Measurements from ENCODE around the gene CCDC24.

The CCDC24 gene

GRCh38 chr1:43965316-43965715 lies 26.1 kb upstream of the CCDC24 start:
- TF ChIP-seq CTCF (conservative IDR thresholded peaks at IDR 0.05) (no peak), ZFX (IDR thresholded peaks at IDR 0.05) (no peak)
- no peak overlapping the region for H3K27ac ChIP-seq

- H3K27ac ChIP-seq: no peak overlapping the region
- TF ChIP-seq ZFX (IDR thresholded peaks at IDR 0.05) (no peak), CTCF (conservative IDR thresholded peaks at IDR 0.05) (no peak)
Measured at GRCh38 chr1:43968348-43968948, 23.0 kb upstream of the CCDC24 start.

GRCh38 chr1:43969416-43969745 lies 22.0 kb upstream of the CCDC24 start:
- no peak for TF ChIP-seq CTCF (conservative IDR thresholded peaks at IDR 0.05)
- TF ChIP-seq ZFX (IDR thresholded peaks at IDR 0.05): no peak
- H3K27ac ChIP-seq: no peak overlapping the region

GRCh38 chr1:43969746-43970466 lies 21.5 kb upstream of the CCDC24 start, which contains the start of gene DPH2:
Gene DPH2 (plus strand): TSS chr1:43970010. CDS start chr1:43970176, 166 bp downstream.
- TF ChIP-seq ZFX (IDR thresholded peaks at IDR 0.05): no peak
- no peak for TF ChIP-seq CTCF (conservative IDR thresholded peaks at IDR 0.05)
- peak within 1 kb of the TSS; percentile 68 for H3K27ac ChIP-seq

- peak overlapping the region; percentile 68 for H3K27ac ChIP-seq
Measured at GRCh38 chr1:43970502-43970901, 20.9 kb upstream of the CCDC24 start.

GRCh38 chr1:43970911-43971310 lies 20.5 kb upstream of the CCDC24 start:
- no peak for TF ChIP-seq CTCF (conservative IDR thresholded peaks at IDR 0.05)
- TF ChIP-seq ZFX (IDR thresholded peaks at IDR 0.05): no peak
- H3K27ac ChIP-seq: no peak overlapping the region

More at GRCh38 chr1:43970502-43970901, 20.9 kb upstream of the CCDC24 start:
- no peak for TF ChIP-seq CTCF (conservative IDR thresholded peaks at IDR 0.05)
- no peak for TF ChIP-seq ZFX (IDR thresholded peaks at IDR 0.05)

GRCh38 chr1:43971336-43971980 lies 19.9 kb upstream of the CCDC24 start:
- no peak overlapping the region for H3K27ac ChIP-seq
- no peak for TF ChIP-seq ZFX (IDR thresholded peaks at IDR 0.05)
- TF ChIP-seq CTCF (conservative IDR thresholded peaks at IDR 0.05): no peak
